Measurements from ENCODE around the gene MOSMO. TPM values are rescaled to one million over a fixed set of nuclear protein-coding genes. Genes with fewer than 3 reads are reported as not detected.

Gene MOSMO
- total RNA-seq, 2 donors from 2014 or later = 19.6 to 21.0 TPM

DNA sequence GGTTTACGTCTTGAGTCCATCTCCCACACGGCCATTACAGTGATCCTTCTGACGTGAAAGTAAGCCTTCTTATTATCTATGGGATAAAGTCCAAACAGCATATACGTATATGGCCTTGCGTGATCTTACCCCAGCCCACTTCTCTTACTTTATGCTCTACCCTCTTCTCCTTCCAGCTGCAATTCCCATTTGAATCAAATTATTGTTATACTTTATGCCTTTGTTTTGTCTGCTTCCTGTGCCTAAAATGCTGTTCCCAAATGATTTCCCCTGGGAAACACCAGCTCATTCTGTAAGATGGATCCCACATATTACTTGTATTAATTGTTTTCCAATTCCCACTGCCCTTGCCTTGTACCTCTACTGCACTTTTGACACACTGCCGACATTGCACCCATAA lies 43.6 kb upstream of the MOSMO start:
- Histone ChIP-seq H3K27ac (no peak overlapping the region), H3K9me3 (no peaks in the 10 kb centered on the region), H3K36me3 (peaks cover 7 to 25% of the 10 kb centered on the region in 2 donors), H3K27me3 (replicated peaks; ENCODE audit: insufficient read depth) (no peaks in the 10 kb centered on the region), H3K4me1 (replicated peaks) (no peaks in the 10 kb centered on the region), H3K4me3 (no peak overlapping the region)
- DNase-seq (ENCODE audit: low spot score) = no peak
- WGBS = 84% methylated on average over 6 of the region's 6 CpGs
- TF ChIP-seq POLR2AphosphoS5 (IDR thresholded peaks at IDR 0.05) (no peak), CTCF (IDR thresholded peaks at IDR 0.05) (no peak)
- intact Hi-C loops (cut with DNase I) = no loop called here

DNA sequence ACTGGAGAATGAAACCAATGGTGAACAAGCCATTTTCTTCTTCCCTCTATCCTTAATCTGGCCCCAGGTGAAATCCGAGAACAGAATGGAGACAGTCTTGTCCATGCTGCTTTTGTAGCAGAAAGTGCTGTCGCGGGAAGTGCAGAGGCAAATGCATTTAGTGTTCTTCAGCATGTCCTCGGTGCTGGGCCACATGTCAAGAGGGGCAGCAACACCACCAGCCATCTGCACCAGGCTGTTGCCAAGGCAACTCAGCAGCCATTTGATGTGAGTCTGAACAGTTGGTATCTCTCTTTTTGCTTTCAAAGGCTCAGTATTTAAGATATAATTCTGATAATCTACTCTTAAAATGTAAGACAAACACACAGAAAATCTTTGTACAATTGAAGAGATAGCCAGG lies 36.1 kb upstream of the MOSMO start:
- Histone ChIP-seq H3K36me3 (peaks cover 0 to 22% of the 10 kb centered on the region in 2 donors), H3K27me3 (replicated peaks; ENCODE audit: insufficient read depth) (no peaks in the 10 kb centered on the region), H3K4me3 (no peak overlapping the region), H3K4me1 (replicated peaks) (no peaks in the 10 kb centered on the region), H3K9me3 (no peaks in the 10 kb centered on the region), H3K27ac (no peak overlapping the region)
- TF ChIP-seq POLR2A (IDR thresholded peaks at IDR 0.05) = no peak
- no peak for TF ChIP-seq POLR2AphosphoS5 (IDR thresholded peaks at IDR 0.05)
- TF ChIP-seq CTCF (IDR thresholded peaks at IDR 0.05) = no peak
- DNase-seq (ENCODE audit: low spot score) = no peak
- WGBS = 63% methylated on average over 4 of the region's 4 CpGs
- intact Hi-C loops (cut with DNase I) = no loop called here

DNA sequence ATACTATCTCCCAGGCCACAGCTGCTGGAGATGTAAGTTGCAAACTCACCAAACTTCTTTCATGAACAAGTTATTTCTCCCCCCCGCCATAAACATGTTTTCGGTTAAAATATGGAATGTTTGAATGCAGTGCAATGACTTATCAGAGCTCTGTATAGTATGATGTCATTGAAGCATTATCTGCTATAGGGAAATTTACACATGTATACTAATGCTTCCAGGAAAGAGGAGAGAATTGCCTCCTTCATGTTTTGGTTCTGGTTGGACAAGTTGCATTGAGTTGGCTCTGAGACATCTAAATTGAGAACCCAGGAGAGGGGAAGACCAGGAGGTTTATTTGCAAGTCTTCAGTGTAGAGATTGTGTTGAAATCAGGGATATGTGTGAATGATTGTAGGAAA lies 34.0 kb upstream of the MOSMO start:
- intact Hi-C loops (cut with DNase I) = no loop called here
- H3K4me3 ChIP-seq = no peak overlapping the region
- H3K27ac ChIP-seq = no peak overlapping the region
- H3K9me3 ChIP-seq = no peaks in the 10 kb centered on the region
- no peak for DNase-seq (ENCODE audit: low spot score)
- WGBS = 93% methylated on average over 2 of the region's 2 CpGs
- no peaks in the 10 kb centered on the region for H3K4me1 ChIP-seq (replicated peaks)
- TF ChIP-seq POLR2A (IDR thresholded peaks at IDR 0.05) = no peak
- TF ChIP-seq POLR2AphosphoS5 (IDR thresholded peaks at IDR 0.05) = no peak
- TF ChIP-seq CTCF (IDR thresholded peaks at IDR 0.05) = no peak
- H3K36me3 ChIP-seq = peaks cover 0 to 22% of the 10 kb centered on the region in 2 donors
- no peaks in the 10 kb centered on the region for H3K27me3 ChIP-seq (replicated peaks; ENCODE audit: insufficient read depth)

DNA sequence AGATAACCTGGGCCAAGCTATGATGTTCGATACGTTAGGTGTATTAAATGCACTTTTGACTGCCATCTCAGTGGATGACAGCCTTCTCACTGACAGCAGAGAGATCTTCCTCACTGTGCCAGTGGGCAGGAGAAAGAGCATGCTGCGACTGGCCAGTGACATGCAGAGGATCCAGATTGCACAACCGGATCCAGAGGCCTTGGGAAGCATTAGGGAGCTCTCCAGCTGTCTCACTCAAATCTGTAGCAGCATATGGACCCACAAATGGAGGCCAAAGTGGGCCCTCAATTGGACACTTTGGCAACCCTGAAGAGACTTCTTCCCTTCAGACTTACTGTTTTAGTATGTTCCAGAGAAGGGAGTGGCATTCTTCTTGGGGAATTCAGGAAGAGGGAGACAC lies 27.9 kb upstream of the MOSMO start:
- Histone ChIP-seq H3K27me3 (replicated peaks; ENCODE audit: insufficient read depth) (no peaks in the 10 kb centered on the region), H3K9me3 (no peaks in the 10 kb centered on the region), H3K27ac (no peak overlapping the region), H3K4me3 (no peak overlapping the region), H3K4me1 (replicated peaks) (no peaks in the 10 kb centered on the region), H3K36me3 (peaks cover 11 to 28% of the 10 kb centered on the region in 2 donors)
- 82% methylated on average over 4 of the region's 4 CpGs for whole genome bisulfite sequencing
- no peak for DNase-seq (ENCODE audit: low spot score)
- intact Hi-C loops (cut with DNase I) = no loop called here
- TF ChIP-seq POLR2AphosphoS5 (IDR thresholded peaks at IDR 0.05) (no peak), CTCF (IDR thresholded peaks at IDR 0.05) (no peak), POLR2A (IDR thresholded peaks at IDR 0.05) (no peak)

- 94% methylated on average over 5 of the region's 5 CpGs for WGBS
- Histone ChIP-seq H3K36me3 (peaks cover 11 to 20% of the 10 kb centered on the region in 2 donors), H3K27ac (no peak overlapping the region), H3K27me3 (replicated peaks; ENCODE audit: insufficient read depth) (no peaks in the 10 kb centered on the region), H3K4me3 (no peak overlapping the region), H3K9me3 (no peaks in the 10 kb centered on the region), H3K4me1 (replicated peaks) (no peaks in the 10 kb centered on the region)
- DNase-seq (ENCODE audit: low spot score) = no peak
- intact Hi-C loops (cut with DNase I) = no loop called here
- TF ChIP-seq POLR2AphosphoS5 (IDR thresholded peaks at IDR 0.05) (no peak), POLR2A (IDR thresholded peaks at IDR 0.05) (no peak), CTCF (IDR thresholded peaks at IDR 0.05) (no peak)
Observed at GRCh38 chr16:21982108-21982507, 25.8 kb upstream of the MOSMO start.

Data from prostate gland (tissue), 2 donors.